ENCODE measurements around the gene MAGI2. TPM values are rescaled to one million over a fixed set of nuclear protein-coding genes. Genes with fewer than 3 reads are reported as not detected.

The MAGI2 gene
- total RNA-seq, 1 experiment from 2014 or later, result 0.34 TPM

DNA sequence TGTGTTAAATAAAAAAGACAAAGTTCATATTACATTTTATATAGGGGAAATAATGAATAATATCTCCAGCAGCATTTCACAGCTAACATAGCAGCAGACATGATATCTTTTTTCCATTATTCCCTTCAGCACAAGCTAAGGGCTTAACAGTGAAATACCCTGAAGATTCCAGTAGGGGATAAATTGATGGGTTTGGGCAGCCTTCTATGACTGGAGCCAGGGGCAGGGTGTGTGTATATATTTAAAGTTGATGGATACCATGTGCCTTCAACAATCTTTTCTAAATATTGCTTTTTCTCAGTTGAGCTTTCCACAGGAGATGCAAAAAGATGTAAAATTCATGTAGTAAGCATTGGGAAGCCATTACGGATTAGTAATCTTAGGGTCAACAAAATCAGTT lies 151.2 kb downstream of the MAGI2 start:
- no peak for DNase-seq (ENCODE audit: low read depth)

DNA sequence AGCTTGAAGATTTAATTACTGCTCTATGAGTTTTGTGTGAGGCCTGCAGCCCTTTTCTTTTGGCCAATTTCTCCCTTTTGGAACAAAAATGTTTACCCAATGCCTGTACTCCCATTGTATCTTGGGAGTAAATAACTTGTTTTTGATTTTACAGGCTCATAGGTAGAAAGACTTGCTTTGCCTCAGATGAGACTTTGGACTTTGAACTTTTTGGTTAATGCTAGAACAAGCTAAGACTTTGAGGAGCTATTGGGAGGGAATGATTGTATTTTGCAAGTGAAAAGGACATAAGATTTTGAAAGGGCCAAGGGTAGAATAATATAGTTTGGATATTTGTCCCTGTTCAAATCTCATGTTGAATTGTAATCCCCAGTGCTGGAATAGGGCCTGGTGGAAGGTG lies 152.0 kb downstream of the MAGI2 start:
- DNase-seq (ENCODE audit: low read depth), result no peak

- no peak for DNase-seq (ENCODE audit: low read depth)
Measured at GRCh38 chr7:79300573-79300972, 152.9 kb downstream of the MAGI2 start.

DNA sequence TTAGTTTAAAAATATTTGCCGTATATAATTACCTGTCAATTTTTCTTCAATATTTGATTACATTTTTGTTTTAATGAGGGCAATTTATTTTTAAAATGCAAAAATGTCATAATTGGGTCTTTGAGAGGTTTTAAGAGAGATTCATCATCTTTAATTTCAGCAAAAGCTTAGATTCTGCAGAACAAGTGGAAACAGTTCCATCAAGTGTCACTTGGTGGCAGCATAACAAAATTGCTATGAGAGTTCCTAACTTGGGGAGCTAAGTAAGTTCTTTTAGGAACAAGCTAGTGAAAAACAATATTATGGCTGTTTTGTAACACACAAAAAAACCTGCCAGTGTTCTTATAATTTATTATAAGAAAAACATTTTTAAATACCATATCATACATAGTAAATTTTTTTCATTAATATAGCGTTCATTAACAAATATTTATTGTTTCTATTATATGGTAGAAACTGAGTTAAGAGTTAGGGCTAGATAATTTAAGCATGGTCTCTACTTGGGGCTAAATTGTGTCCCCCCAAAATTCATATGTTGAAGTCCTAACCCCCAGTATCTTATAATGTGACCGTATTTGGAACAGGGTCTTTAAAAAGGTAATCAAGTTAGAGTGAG lies 155.2 kb downstream of the MAGI2 start:
- DNase-seq (ENCODE audit: low read depth), result peak; percentile 17

GRCh38 chr7:79296553-79297320 lies 156.7 kb downstream of the MAGI2 start:
- DNase-seq (ENCODE audit: low read depth), result no peak

DNA sequence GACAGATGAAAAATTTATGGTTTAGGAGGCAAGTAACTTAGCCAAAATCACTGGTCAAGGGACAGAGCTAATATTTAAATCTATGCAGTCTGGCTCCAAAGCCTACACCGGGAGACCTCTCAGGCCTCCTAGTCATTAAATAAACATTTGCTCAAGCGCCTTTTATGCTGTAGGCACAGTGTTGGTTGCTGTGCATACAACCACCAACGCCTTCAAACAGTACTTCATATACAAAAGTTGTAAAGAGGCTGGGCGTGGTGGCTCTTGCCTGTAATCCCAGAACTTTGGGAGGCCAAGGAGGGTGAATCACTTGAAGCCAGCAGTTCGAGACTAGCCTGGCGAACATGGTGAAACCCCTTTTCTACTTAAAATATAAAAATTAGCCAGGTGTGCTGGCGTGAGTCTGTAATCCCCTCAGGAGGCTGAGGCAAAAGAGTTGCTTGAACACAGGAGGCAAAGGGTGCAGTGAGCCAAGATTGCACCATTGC lies 159.8 kb downstream of the MAGI2 start:
- DNase-seq (ENCODE audit: low read depth), result peak; percentile 71

DNA sequence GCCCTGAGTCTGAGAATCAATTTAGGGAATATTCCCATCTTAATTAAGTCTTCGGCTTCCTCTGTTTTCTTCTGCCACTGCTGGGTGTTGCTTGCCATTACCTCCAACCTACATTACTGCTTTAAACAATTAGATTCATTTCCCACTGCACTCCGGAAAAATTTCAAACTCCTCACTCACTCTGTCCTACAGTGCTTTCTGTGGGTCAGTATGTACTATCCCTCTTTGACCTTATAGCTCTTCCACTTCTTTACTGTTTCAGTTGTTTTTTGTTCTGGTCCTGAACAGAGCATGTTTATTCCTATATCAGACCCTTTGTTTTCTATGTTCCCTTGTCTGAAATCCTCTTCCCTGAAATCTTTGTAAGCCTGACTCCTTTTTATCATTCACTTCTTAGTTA lies 160.6 kb downstream of the MAGI2 start:
- no peak for DNase-seq (ENCODE audit: low read depth)

DNA sequence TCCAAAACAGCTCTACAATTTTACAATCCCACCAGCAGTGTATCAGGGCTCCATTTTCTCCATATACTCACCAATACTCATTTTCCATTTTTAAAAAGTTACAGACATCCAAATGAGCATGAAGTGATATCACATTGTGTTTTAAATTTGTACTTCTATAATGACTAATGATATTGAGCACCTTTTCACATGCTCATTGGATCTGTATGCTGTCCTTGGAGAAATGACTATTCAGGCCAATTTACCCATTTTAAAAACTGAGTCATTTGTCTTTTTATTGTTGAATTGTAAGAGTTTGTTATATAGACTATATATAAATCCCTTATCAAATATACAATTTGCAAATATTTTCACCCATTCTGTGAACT lies 162.0 kb downstream of the MAGI2 start:
- no peak for DNase-seq (ENCODE audit: low read depth)

- DNase-seq (ENCODE audit: low read depth), result no peak
Measured at GRCh38 chr7:79290841-79291497, 162.5 kb downstream of the MAGI2 start.

GRCh38 chr7:79290398-79290797 lies 163.1 kb downstream of the MAGI2 start:
- DNase-seq (ENCODE audit: low read depth), result no peak

GRCh38 chr7:79288655-79289054 lies 164.8 kb downstream of the MAGI2 start:
- DNase-seq (ENCODE audit: low read depth), result no peak

DNA sequence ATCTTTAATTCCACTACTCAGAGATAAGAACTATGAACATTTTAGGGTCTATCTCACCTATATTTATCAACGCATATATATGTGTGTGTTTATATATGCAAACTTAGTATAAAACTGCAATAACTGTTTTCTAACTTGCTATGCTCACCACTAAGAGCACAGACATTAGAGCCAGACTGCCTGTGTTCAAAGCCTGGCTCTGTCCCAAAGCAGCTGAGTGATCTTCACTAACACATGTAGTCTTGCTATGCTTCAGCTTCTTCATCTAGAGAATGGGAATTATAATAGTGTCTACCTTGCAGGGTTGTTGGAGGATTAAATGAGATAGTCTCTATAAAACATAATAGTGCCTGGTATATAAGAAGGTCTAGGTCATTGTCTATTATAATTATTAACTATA lies 165.5 kb downstream of the MAGI2 start:
- DNase-seq (ENCODE audit: low read depth), result no peak

DNA sequence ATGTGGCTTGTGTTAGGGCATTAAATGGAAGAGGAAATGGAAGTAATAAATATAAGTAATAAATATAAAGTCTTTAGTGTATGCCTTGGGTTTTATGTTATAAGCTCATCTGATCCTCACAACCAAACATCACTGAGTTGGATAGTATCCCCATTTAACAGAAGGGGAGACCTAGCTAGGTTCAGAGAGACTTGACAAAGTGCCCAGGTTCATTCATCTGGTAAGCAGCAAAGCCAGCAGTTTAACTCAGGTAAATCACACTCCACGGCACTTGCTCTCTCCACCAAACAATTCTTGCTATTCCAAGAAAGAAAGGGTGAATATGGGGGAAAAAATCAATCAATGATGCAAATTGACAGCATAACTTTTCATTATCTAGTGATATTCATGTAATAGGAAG lies 167.3 kb downstream of the MAGI2 start:
- no peak for DNase-seq (ENCODE audit: low read depth)

- no peak for DNase-seq (ENCODE audit: low read depth)
Measured at GRCh38 chr7:79285756-79286155, 167.7 kb downstream of the MAGI2 start.

DNA sequence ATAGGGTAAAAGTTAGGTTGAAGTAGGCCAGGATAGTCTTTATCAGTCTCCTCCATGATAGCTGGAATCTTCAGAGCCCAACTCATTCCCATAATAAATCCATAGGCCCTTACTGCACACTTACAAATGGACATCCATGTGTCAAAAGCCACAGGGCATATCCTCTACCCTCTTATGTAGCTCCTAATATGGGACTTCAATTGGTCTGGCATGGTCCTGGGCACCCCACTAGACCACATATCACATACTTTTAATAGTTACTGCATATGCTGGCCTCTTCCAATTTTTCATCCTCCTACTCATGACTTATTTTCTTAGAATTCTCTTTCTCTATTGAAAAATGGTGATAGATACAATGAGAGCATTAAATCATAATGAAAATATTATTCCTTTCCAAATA lies 169.3 kb downstream of the MAGI2 start:
- no peak for DNase-seq (ENCODE audit: low read depth)

- DNase-seq (ENCODE audit: low read depth), result peak; percentile 34
Measured at GRCh38 chr7:79282882-79283602, 170.4 kb downstream of the MAGI2 start.

- DNase-seq (ENCODE audit: low read depth), result peak; percentile 48
Measured at GRCh38 chr7:79282070-79282694, 171.3 kb downstream of the MAGI2 start.

DNA sequence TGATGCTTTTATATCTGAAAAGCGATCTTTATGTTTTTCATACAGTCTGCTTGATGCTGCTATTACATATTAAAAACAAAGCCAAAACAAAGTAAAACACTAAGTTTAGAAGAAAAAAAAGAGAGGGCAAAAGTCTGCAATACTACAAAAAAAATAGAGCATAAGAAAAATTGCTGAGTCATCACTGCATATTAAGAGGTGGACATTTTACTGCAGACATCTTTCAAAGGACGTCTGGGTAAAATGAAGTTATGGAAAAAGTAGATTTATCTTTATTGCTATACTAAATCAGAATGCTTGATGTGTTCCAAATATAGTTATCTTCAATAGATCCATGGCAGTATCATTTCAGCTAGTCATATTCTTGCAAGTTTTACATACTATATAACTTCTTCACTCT lies 172.0 kb downstream of the MAGI2 start:
- no peak for DNase-seq (ENCODE audit: low read depth)

GRCh38 chr7:79272938-79273337 lies 180.5 kb downstream of the MAGI2 start:
- no peak for DNase-seq (ENCODE audit: low read depth)

- DNase-seq (ENCODE audit: low read depth), result peak; percentile 19
Measured at GRCh38 chr7:79272066-79272669, 181.3 kb downstream of the MAGI2 start.

DNA sequence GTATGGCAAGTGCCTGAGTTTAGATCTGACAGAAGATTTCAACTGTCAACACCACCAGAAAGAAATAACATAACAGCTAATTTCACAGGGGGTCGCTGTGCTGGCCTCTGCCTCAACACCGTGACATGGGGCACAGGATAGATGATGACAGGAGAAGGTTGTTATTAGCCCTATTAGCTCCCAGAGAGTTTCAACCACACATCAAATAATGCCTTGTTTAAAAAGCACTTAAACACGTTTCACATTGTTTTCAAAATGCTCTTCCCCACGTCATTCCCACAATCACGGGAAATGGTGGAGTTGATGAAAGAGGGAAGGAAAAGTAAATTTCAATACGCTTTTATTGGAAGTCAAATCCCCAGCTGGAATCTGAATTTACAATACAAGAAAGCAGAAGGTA lies 184.7 kb downstream of the MAGI2 start:
- DNase-seq (ENCODE audit: low read depth), result no peak

All from Daoy (cell line).